Upper lobe of right lung (tissue), 1 donor: ENCODE measurements around the gene CALM1. TPM values are rescaled to one million over a fixed set of nuclear protein-coding genes. Genes with fewer than 3 reads are reported as not detected.

ENCODE experiments used
- ATAC-seq: fragments of 200-7000 bp; cut with Tn5 transposase; one replicate; pipeline ENCODE4 v1.9.1; 2020; ENCODE audit warnings: mild to moderate bottlenecking, moderate library complexity
- DNase-seq: peaks from one replicate; pipeline ENCODE4 v3.0.0-alpha.2; 2020
- H3K27ac ChIP-seq: fragments of 200-600 bp; one replicate; pipeline ENCODE4 v1.8.0; 2022
- H3K27me3 ChIP-seq: fragments of 200-600 bp; one replicate; pipeline ENCODE4 v1.8.0; 2022; ENCODE audit warnings: mild to moderate bottlenecking
- H3K36me3 ChIP-seq: fragments of 200-600 bp; one replicate; pipeline ENCODE4 v1.8.0; 2022
- H3K4me1 ChIP-seq: fragments of 200-600 bp; one replicate; pipeline ENCODE4 v1.8.0; 2022
- H3K4me3 ChIP-seq: fragments of 200-600 bp; one replicate; pipeline ENCODE4 v1.8.0; 2022; ENCODE audit warnings: mild to moderate bottlenecking
- H3K9me3 ChIP-seq: fragments of 200-600 bp; one replicate; pipeline ENCODE4 v1.8.0; 2022
- CTCF ChIP-seq: fragments of 200-600 bp; IDR thresholded peaks from one replicate; pipeline ENCODE4 v1.8.0; 2022; ENCODE audit warnings: antibody characterized with exemption
- intact Hi-C: fragments of 100-400 bp; cut with DNase I; formaldehyde crosslinking; loops from one replicate; pipeline ENCODE4 v1.11.0; 2022
- total RNA-seq: library from RNA; stranded (reverse); fragmentation: NEBNext Ultra II Directional; extraction: Animal tissue kit (Norgen Biotek cat#: 25700); gene quantifications from one replicate; pipeline ENCODE4 v1.2.1, GENCODE V29; 2021
- donor health status: DM: no; HTN: yes; CAD: no; lungs with severe emphysema.

Gene CALM1
- total RNA-seq, 1 donor from 2014 or later, result 477 TPM

- DNase-seq (no peak), ATAC-seq (no peak)
- intact Hi-C loops, result no loop called here
- Histone ChIP-seq H3K27ac (no peak overlapping the region), H3K36me3 (no peaks in the 10 kb centered on the region), H3K27me3 (no peaks in the 10 kb centered on the region), H3K9me3 (no peaks in the 10 kb centered on the region), H3K4me1 (no peaks in the 10 kb centered on the region), H3K4me3 (no peak overlapping the region)
- no peak for TF ChIP-seq CTCF
Observed at GRCh38 chr14:90356925-90357324, 39.9 kb upstream of the CALM1 start.

GRCh38 chr14:90358359-90358758, 38.5 kb upstream of the CALM1 start:
- ATAC-seq (no peak), DNase-seq (no peak)
- Histone ChIP-seq H3K36me3 (no peaks in the 10 kb centered on the region), H3K9me3 (no peaks in the 10 kb centered on the region), H3K27ac (no peak overlapping the region), H3K27me3 (no peaks in the 10 kb centered on the region), H3K4me1 (no peaks in the 10 kb centered on the region), H3K4me3 (no peak overlapping the region)
- intact Hi-C loops, result no loop called here
- no peak for TF ChIP-seq CTCF

- TF ChIP-seq CTCF, result no peak
- Histone ChIP-seq H3K27me3 (no peaks in the 10 kb centered on the region), H3K27ac (no peak overlapping the region), H3K4me3 (no peak overlapping the region), H3K9me3 (no peaks in the 10 kb centered on the region), H3K36me3 (no peaks in the 10 kb centered on the region), H3K4me1 (no peaks in the 10 kb centered on the region)
- ATAC-seq (no peak), DNase-seq (no peak)
- intact Hi-C loops, result no loop called here
Observed at GRCh38 chr14:90361865-90362557, 34.8 kb upstream of the CALM1 start.

- Histone ChIP-seq H3K4me3 (no peak overlapping the region), H3K27ac (no peak overlapping the region), H3K27me3 (no peaks in the 10 kb centered on the region), H3K9me3 (no peaks in the 10 kb centered on the region), H3K36me3 (no peaks in the 10 kb centered on the region), H3K4me1 (no peaks in the 10 kb centered on the region)
- no peak for TF ChIP-seq CTCF
- intact Hi-C loops, result no loop called here
- no peak for ATAC-seq
- no peak for DNase-seq
Observed at GRCh38 chr14:90362558-90362896, 34.3 kb upstream of the CALM1 start.

GRCh38 chr14:90368946-90369721, 27.7 kb upstream of the CALM1 start:
- Histone ChIP-seq H3K27ac (no peak overlapping the region), H3K4me3 (no peak overlapping the region), H3K27me3 (no peaks in the 10 kb centered on the region), H3K9me3 (no peaks in the 10 kb centered on the region), H3K36me3 (no peaks in the 10 kb centered on the region), H3K4me1 (no peaks in the 10 kb centered on the region)
- ATAC-seq, result no peak
- peak; percentile 30 for TF ChIP-seq CTCF
- no peak for DNase-seq
- intact Hi-C loops, result no loop called here
